WTC11 (cell line): Measurements from ENCODE around the gene KRT7. TPM values are rescaled to one million over a fixed set of nuclear protein-coding genes. Genes with fewer than 3 reads are reported as not detected.

Source experiments
- ATAC-seq: fragments of 200-7000 bp; cut with Tn5 transposase; 2 replicates; pipeline ENCODE4 v1.10.0; 2021; ENCODE audit warnings: mild to moderate bottlenecking, moderate library complexity
- CTCF ChIA-PET: fragments of 300-600 bp; sonication (Branson Sonifier 250); formaldehyde crosslinking; loops from one replicate; lab custom pipeline; 2021; ENCODE audit warnings: antibody characterized with exemption; lab: Charles Lee
- POLR2A ChIA-PET: fragments of 350-600 bp; sonication (Branson Sonifier 250); formaldehyde crosslinking; loops from one replicate; lab custom pipeline; 2021; ENCODE audit warnings: antibody characterized with exemption; lab: Charles Lee
- DNase-seq: peaks from one replicate; pipeline ENCODE4 v3.0.0; 2021; ENCODE audit warnings: low spot score
- H3K27ac Mint-ChIP-seq: 2 replicates; pipeline ENCODE4 v1.8.0; 2021; ENCODE audit warnings: mixed read lengths
- H3K27me3 Mint-ChIP-seq: 2 replicates; pipeline ENCODE4 v1.8.0; 2021; ENCODE audit warnings: low read depth, mild to moderate bottlenecking, moderate library complexity, mixed read lengths
- H3K36me3 Mint-ChIP-seq: 2 replicates; pipeline ENCODE4 v1.8.0; 2021; ENCODE audit warnings: mixed read lengths
- H3K4me1 Mint-ChIP-seq: 2 replicates; pipeline ENCODE4 v1.8.0; 2022; ENCODE audit warnings: mixed read lengths
- H3K4me3 Mint-ChIP-seq: 2 replicates; pipeline ENCODE4 v1.8.0; 2021; ENCODE audit warnings: mild to moderate bottlenecking, moderate library complexity, mixed read lengths
- H3K9me3 Mint-ChIP-seq: 2 replicates; pipeline ENCODE4 v1.8.0; 2021; ENCODE audit warnings: mixed read lengths
- AFF4 ChIP-seq: sonication (generic); formaldehyde crosslinking; IDR thresholded peaks from 2 replicates; pipeline ENCODE4 v1.8.1; 2023; ENCODE audit warnings: mild to moderate bottlenecking, missing genetic modification reagents, borderline replicate concordance
- ARID4B ChIP-seq: sonication (generic); formaldehyde crosslinking; IDR thresholded peaks from 2 replicates; pipeline ENCODE4 v1.8.0; 2023; ENCODE audit warnings: missing genetic modification reagents, mild to moderate bottlenecking, borderline replicate concordance
- ATF2 ChIP-seq: sonication (generic); formaldehyde crosslinking; IDR thresholded peaks from 2 replicates; pipeline ENCODE4 v1.8.1; 2022; ENCODE audit warnings: low read depth, missing genetic modification reagents, borderline replicate concordance
- ATF6 ChIP-seq: sonication (generic); formaldehyde crosslinking; IDR thresholded peaks from 2 replicates; pipeline ENCODE4 v1.8.1; 2023; ENCODE audit warnings: mild to moderate bottlenecking, missing genetic modification reagents
- CREB1 ChIP-seq: sonication (generic); formaldehyde crosslinking; IDR thresholded peaks from 2 replicates; pipeline ENCODE4 v1.8.0; 2023; ENCODE audit warnings: mild to moderate bottlenecking, missing genetic modification reagents
- EMX1 ChIP-seq: fragments of 250-450 bp; sonication (Bioruptor Pico); IDR thresholded peaks from 2 replicates; pipeline ENCODE4 v1.8.0; 2021; ENCODE audit warnings: mild to moderate bottlenecking
- ETV6 ChIP-seq: sonication (generic); formaldehyde crosslinking; IDR thresholded peaks from 2 replicates; pipeline ENCODE4 v1.8.1; 2022; ENCODE audit warnings: mild to moderate bottlenecking, missing genetic modification reagents
- JAZF1 ChIP-seq: fragments of 250-450 bp; sonication (Bioruptor Pico); IDR thresholded peaks from 2 replicates; pipeline ENCODE4 v1.9.0; 2021; ENCODE audit warnings: moderate library complexity, mild to moderate bottlenecking, inconsistent platforms
- NFATC4 ChIP-seq: fragments of 250-450 bp; sonication (Bioruptor Pico); IDR thresholded peaks from 2 replicates; pipeline ENCODE4 v1.9.0; 2021; ENCODE audit warnings: mild to moderate bottlenecking
- NFYB ChIP-seq: sonication (generic); formaldehyde crosslinking; conservative IDR thresholded peaks from 2 replicates; pipeline ENCODE4 v1.8.0; 2022; ENCODE audit warnings: low read depth, missing genetic modification reagents
- NR3C1 ChIP-seq: sonication (generic); formaldehyde crosslinking; conservative IDR thresholded peaks from 2 replicates; pipeline ENCODE4 v1.8.1; 2023; ENCODE audit warnings: low read depth, mild to moderate bottlenecking, missing genetic modification reagents
- OVOL2 ChIP-seq: fragments of 250-450 bp; sonication (Bioruptor Pico); IDR thresholded peaks from 2 replicates; pipeline ENCODE4 v1.9.0; 2021; ENCODE audit warnings: mild to moderate bottlenecking, borderline replicate concordance
- SP1 ChIP-seq: sonication (generic); formaldehyde crosslinking; conservative IDR thresholded peaks from 2 replicates; pipeline ENCODE4 v1.8.1; 2022; ENCODE audit warnings: missing genetic modification reagents
- TEAD1 ChIP-seq: sonication (generic); formaldehyde crosslinking; IDR thresholded peaks from 2 replicates; pipeline ENCODE4 v1.8.0; 2022; ENCODE audit warnings: mild to moderate bottlenecking, missing genetic modification reagents
- ZNF281 ChIP-seq: sonication (generic); formaldehyde crosslinking; IDR thresholded peaks from 2 replicates; pipeline ENCODE4 v1.8.0; 2023; ENCODE audit warnings: mild to moderate bottlenecking, missing genetic modification reagents
- ZNF423 ChIP-seq: fragments of 250-450 bp; sonication (Bioruptor Pico); IDR thresholded peaks from 2 replicates; pipeline ENCODE4 v2.1.2; 2022; ENCODE audit warnings: mild to moderate bottlenecking, moderate library complexity
- ZNF512 ChIP-seq: sonication (generic); formaldehyde crosslinking; IDR thresholded peaks from 2 replicates; pipeline ENCODE4 v1.8.1; 2022; ENCODE audit warnings: missing genetic modification reagents, borderline replicate concordance
- total RNA-seq: library from RNA; stranded (reverse); gene quantifications from 3 replicates; pipeline ENCODE4 v1.2.3, GENCODE V29; 2021

Gene KRT7
- total RNA-seq, 1 experiment from 2014 or later, result 10.6 TPM

- ChIA-PET CTCF (interaction anchor here (0.6 to 6.3 kb wide), 21 partner anchors 9 to 641 kb away, joined by 3 to 48 read pairs (median 5); no protein-coding TSS in a partner anchor), POLR2A (interaction anchor here (0.7 to 0.9 kb wide), 2 partner anchors 31 to 103 kb away, joined by 3 to 6 read pairs; no protein-coding TSS in a partner anchor)
- DNase-seq (no peak), ATAC-seq (no peak)
- Mint-ChIP-seq H3K27ac (no peak overlapping the region), H3K36me3 (no peaks in the 10 kb centered on the region), H3K4me3 (no peak overlapping the region), H3K4me1 (peaks cover 41% of the 10 kb centered on the region), H3K9me3 (no peaks in the 10 kb centered on the region), H3K27me3 (peaks cover 22% of the 10 kb centered on the region)
- TF ChIP-seq ZNF423 (no peak), ZNF512 (no peak), OVOL2 (CRISPR knock-in tag) (no peak), CREB1 (no peak), TEAD1 (CRISPR knock-in tag) (no peak), NFYB (CRISPR knock-in tag) (no peak)
These were observed 5.3 kb downstream of the KRT7 start for GRCh38 chr12:52238207-52238840.

GRCh38 chr12:52238916-52239646 lies 6.0 kb downstream of the KRT7 start:
- H3K27ac Mint-ChIP-seq, result no peak overlapping the region
- TF ChIP-seq EMX1 (CRISPR knock-in tag) (no peak), ZNF423 (no peak), NR3C1 (CRISPR knock-in tag) (no peak), ETV6 (no peak), CREB1 (no peak), AFF4 (CRISPR knock-in tag) (no peak), NFATC4 (CRISPR knock-in tag) (no peak), JAZF1 (CRISPR knock-in tag) (no peak), ZNF281 (CRISPR knock-in tag) (no peak), SP1 (CRISPR knock-in tag) (no peak), ARID4B (no peak), ATF2 (no peak), ATF6 (CRISPR knock-in tag) (no peak)

More at GRCh38 chr12:52238916-52239646, 6.0 kb downstream of the KRT7 start:
- Mint-ChIP-seq H3K4me1 (peaks cover 43% of the 10 kb centered on the region), H3K27me3 (peaks cover 16% of the 10 kb centered on the region), H3K4me3 (no peak overlapping the region), H3K36me3 (no peaks in the 10 kb centered on the region), H3K9me3 (no peaks in the 10 kb centered on the region)
- ATAC-seq, result no peak
- CTCF ChIA-PET, result interaction anchor here (0.6 to 6.3 kb wide), 10 partner anchors 11 to 214 kb away, joined by 3 to 48 read pairs (median 4); no protein-coding TSS in a partner anchor
- DNase-seq, result no peak
- POLR2A ChIA-PET, result no interaction called here
